Tibial nerve (tissue), 4 donors: ENCODE data around the gene ANXA6. TPM values are rescaled to one million over a fixed set of nuclear protein-coding genes. Genes with fewer than 3 reads are reported as not detected.

Source experiments
- DNase-seq, 2 donors: peaks; one replicate each; pipeline ENCODE4 v3.0.0-alpha.2; 2019; ENCODE audit warnings: low spot score in 2 of 2
- H3K27ac ChIP-seq, 4 donors: fragments of 200-600 bp; sonication (generic) in 3 of 4; one replicate each; pipeline ENCODE4 v1.5.1; 2017 to 2019; ENCODE audit warnings: mild to moderate bottlenecking in 1 of 4
- H3K27me3 ChIP-seq, 2 donors: fragments of 200-600 bp; sonication (generic) in 1 of 2; one replicate each; pipeline versions ENCODE4 v1.5.1 to v1.6.0; 2017 to 2019
- H3K36me3 ChIP-seq, 3 donors: fragments of 200-600 bp; sonication (generic); one replicate each; pipeline ENCODE4 v1.5.1; 2018 to 2019
- H3K4me1 ChIP-seq, 4 donors: fragments of 200-600 bp; sonication (generic) in 3 of 4; one replicate each; pipeline ENCODE4 v1.5.1; 2017 to 2019
- H3K4me3 ChIP-seq, 4 donors: fragments of 200-600 bp; sonication (generic) in 3 of 4; one replicate each; pipeline ENCODE4 v1.5.1; 2017 to 2019; ENCODE audit warnings: mild to moderate bottlenecking in 1 of 4, moderate library complexity in 1 of 4
- H3K9me3 ChIP-seq, 4 donors: fragments of 200-600 bp; sonication (generic) in 3 of 4; one replicate each; pipeline ENCODE4 v1.5.1; 2017 to 2019
- EP300 ChIP-seq, 2 donors: sonication (generic); formaldehyde crosslinking; IDR thresholded peaks; one replicate each; pipeline ENCODE4 v1.6.1; 2017; ENCODE audit warnings: antibody characterized with exemption in 2 of 2, mild to moderate bottlenecking in 1 of 2
- POLR2A ChIP-seq, 2 donors: fragments of 450-650 bp; IDR thresholded peaks; one replicate each; pipeline ENCODE4 v1.6.1; 2017; ENCODE audit warnings: antibody characterized with exemption in 2 of 2, mild to moderate bottlenecking in 2 of 2, moderate library complexity in 2 of 2
- WGBS, 2 donors: methylation state at CpG; one replicate each; pipeline ENCODE4 v1.1.5; 2018; 5-methylcytosine and 5-hydroxymethylcytosine counted together
- total RNA-seq, 4 donors: library from RNA; depleted of rRNA; stranded (reverse); fragments of >200 nt; gene quantifications; one replicate each; pipeline ENCODE4 v1.1.0, GENCODE V29; 2016
- TF ChIP-seq, protein P1 (sequence below), 5 experiments: fragments of 200-600 bp in 3 of 5; fragments of 450-650 bp in 2 of 5; sonication (generic) in 3 of 5; IDR thresholded peaks; one replicate each; pipeline ENCODE4 v1.5.1; 2016 to 2019; ENCODE audit warnings: antibody characterized with exemption in 5 of 5, mild to moderate bottlenecking in 3 of 5, moderate library complexity in 2 of 5

Gene ANXA6
- total RNA-seq, 4 donors from 2014 or later, result 168 to 282 (median 181) TPM

DNA sequence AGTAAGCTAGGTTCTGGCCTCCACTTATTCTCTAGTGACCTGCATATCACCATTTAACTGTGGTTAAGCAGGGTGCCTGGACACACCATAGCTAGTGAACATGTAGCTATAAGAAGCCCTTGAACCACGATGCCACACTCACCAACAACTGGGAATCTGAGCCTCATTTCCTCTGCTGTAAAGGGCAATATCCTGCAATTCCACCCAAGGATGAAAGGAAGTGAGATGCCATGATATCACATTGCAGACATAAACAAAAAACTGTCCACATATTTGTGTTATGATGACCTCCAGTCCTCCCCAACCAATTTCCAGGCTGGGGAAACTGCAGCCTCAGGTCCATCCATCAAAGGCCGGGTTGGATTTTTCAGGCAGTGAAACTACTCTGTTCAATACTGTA is 87.1 kb downstream of the ANXA6 start:
- peaks cover 0 to 64% (median 35%) of the 10 kb centered on the region in 4 donors for H3K4me1 ChIP-seq
- H3K27ac ChIP-seq, result no peak overlapping the region
- TF ChIP-seq POLR2A (IDR thresholded peaks at IDR 0.05) (no peak), EP300 (IDR thresholded peaks at IDR 0.05) (no peak)
- TF ChIP-seq, protein P1, sequence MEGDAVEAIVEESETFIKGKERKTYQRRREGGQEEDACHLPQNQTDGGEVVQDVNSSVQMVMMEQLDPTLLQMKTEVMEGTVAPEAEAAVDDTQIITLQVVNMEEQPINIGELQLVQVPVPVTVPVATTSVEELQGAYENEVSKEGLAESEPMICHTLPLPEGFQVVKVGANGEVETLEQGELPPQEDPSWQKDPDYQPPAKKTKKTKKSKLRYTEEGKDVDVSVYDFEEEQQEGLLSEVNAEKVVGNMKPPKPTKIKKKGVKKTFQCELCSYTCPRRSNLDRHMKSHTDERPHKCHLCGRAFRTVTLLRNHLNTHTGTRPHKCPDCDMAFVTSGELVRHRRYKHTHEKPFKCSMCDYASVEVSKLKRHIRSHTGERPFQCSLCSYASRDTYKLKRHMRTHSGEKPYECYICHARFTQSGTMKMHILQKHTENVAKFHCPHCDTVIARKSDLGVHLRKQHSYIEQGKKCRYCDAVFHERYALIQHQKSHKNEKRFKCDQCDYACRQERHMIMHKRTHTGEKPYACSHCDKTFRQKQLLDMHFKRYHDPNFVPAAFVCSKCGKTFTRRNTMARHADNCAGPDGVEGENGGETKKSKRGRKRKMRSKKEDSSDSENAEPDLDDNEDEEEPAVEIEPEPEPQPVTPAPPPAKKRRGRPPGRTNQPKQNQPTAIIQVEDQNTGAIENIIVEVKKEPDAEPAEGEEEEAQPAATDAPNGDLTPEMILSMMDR (IDR thresholded peaks at IDR 0.05), result no peak
- DNase-seq, result no peak
- no peaks in the 10 kb centered on the region for H3K9me3 ChIP-seq
- H3K27me3 ChIP-seq, result no peaks in the 10 kb centered on the region
- peaks cover 0 to 11% (median 0%) of the 10 kb centered on the region in 3 donors for H3K36me3 ChIP-seq
- H3K4me3 ChIP-seq, result no peak overlapping the region
- 77 to 81% methylated on average over 2 of the region's 2 CpGs for WGBS, 2 donors

DNA sequence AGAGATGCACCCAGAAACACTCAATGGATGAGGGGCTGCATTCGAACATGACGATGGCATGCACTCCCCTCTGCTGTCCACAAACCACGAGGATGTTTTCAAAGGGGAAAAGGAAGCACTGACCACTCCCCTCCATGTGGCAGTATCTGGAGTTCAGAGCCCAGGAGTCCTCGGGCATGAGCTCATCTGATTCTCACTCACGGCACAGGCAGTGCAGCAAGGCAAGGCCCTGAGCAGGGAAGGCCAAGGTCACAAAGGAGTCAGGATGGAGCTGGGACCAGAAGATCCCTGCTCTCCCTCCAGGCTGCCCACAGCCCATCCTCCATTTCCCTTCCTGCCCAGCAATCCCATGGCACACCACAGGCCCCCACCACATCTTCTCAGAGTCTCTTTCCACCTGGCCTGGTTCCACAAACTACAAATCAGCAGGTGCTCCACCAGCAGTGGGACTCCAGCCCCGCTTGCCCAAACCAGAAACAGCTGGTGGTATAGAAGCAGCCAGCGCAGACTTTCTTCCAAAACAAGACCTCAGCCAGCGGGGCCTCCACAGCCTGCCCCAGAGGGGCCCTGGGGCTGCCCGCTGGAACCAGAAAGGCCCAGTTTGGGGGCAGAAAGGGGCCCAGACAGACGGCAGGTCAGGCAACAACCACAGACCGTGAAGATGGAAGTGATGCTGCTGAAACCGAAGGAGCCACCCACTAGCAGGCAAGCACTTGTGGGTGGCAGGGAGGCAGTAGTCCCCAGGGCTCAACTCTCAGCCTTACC is 89.0 kb downstream of the ANXA6 start:
- no peak overlapping the region for H3K4me3 ChIP-seq
- H3K4me1 ChIP-seq, result peaks cover 0 to 78% (median 46%) of the 10 kb centered on the region in 4 donors
- peaks cover 0 to 11% (median 0%) of the 10 kb centered on the region in 3 donors for H3K36me3 ChIP-seq
- 36 to 48% methylated on average over 11 to 12 of the region's 12 CpGs for WGBS, 2 donors
- no peaks in the 10 kb centered on the region for H3K27me3 ChIP-seq
- no peak for TF ChIP-seq EP300 (IDR thresholded peaks at IDR 0.05)
- no peak for TF ChIP-seq POLR2A (IDR thresholded peaks at IDR 0.05)
- TF ChIP-seq, protein P1 (IDR thresholded peaks at IDR 0.05), result no peak
- H3K9me3 ChIP-seq, result no peaks in the 10 kb centered on the region
- no peak for DNase-seq
- peak overlapping the region in 3 of 4 donors; percentile 48 to 68 (median 57) for H3K27ac ChIP-seq

DNA sequence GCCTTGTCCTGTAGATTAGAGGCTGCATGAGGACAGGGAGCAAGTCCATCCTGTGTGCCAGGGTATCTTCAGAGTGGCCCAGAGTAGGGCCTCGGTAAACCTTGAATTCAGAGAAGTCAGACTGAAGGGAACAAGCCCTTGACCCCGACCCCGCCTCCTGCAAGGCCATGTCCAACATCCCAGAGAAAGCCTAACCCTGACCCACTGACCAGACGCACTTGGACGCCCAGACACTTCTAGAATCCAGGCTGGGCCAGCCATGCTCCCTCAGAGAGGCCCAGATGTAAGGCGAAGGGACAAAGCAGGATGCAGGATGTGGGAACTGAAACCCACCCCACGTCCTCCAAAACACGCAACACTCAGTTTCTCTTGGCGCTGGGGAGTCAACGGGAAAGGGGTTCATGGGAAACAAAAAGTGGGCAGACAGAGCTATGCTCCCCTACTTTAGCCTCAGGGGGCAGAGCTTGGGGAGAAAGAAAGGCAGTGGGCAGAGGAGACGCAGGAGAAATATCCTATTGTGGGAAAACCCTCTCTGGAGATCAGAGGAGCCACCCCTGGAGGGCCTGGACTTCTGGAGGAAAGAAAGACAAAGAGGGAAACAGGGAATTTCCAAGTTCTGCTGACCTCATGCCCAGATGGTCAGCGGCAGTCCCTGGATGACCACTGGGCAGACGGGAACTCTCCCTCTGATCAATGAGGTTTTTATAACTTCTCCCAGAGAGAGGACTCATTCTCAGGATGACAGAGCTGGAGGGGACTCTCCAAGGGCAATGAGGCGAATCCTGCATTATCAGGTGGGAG is 89.7 kb downstream of the ANXA6 start:
- 61 to 63% methylated on average over 11 to 14 of the region's 14 CpGs for WGBS, 2 donors
- H3K9me3 ChIP-seq, result no peaks in the 10 kb centered on the region
- H3K4me3 ChIP-seq, result no peak overlapping the region
- no peak for DNase-seq
- H3K27ac ChIP-seq, result peak overlapping the region in 2 of 4 donors; percentile 57 to 68
- H3K4me1 ChIP-seq, result peaks cover 0 to 85% (median 53%) of the 10 kb centered on the region in 4 donors
- TF ChIP-seq POLR2A (IDR thresholded peaks at IDR 0.05) (no peak), EP300 (IDR thresholded peaks at IDR 0.05) (no peak)
- TF ChIP-seq, protein P1 (IDR thresholded peaks at IDR 0.05), result no peak
- no peaks in the 10 kb centered on the region for H3K27me3 ChIP-seq
- H3K36me3 ChIP-seq, result peaks cover 0 to 18% (median 0%) of the 10 kb centered on the region in 3 donors

DNA sequence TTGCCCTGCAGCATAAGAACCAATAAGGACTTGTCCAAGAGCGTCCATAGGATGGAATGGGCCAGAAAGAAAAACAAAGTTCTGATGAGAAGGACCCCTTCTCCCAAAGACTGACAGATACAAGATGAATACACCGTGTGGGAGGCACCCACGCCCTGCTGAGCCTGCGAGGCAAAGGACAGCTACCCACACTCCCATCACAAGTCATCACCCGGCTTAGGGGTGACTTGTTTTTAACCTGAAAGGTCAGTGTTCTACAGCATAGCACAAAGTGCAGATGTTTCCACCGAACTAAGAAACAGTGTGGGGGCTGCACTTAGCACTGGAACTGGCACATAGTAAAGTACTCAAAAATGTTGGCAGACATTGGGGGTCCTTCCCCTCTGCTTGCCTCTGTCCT is 90.7 kb downstream of the ANXA6 start:
- Histone ChIP-seq H3K27ac (no peak overlapping the region), H3K36me3 (peaks cover 0 to 27% (median 2%) of the 10 kb centered on the region in 3 donors), H3K9me3 (no peaks in the 10 kb centered on the region), H3K4me3 (no peak overlapping the region), H3K27me3 (no peaks in the 10 kb centered on the region), H3K4me1 (peaks cover 0 to 84% (median 57%) of the 10 kb centered on the region in 4 donors)
- 64 to 68% methylated on average over 6 of the region's 6 CpGs for WGBS, 2 donors
- TF ChIP-seq, protein P1 (IDR thresholded peaks at IDR 0.05), result no peak
- TF ChIP-seq EP300 (IDR thresholded peaks at IDR 0.05), result no peak
- no peak for TF ChIP-seq POLR2A (IDR thresholded peaks at IDR 0.05)
- DNase-seq, result no peak
